RCC 7860 (cell line): ENCODE results near the gene SSH2.

ENCODE experiments used
- DNase-seq: peaks from one replicate; pipeline ENCODE4 v3.0.0-alpha.2; 2015; ENCODE audit warnings: low spot score
- FAIRE-seq: peaks from 2 replicates; lab custom pipeline; 2012; peaks lifted over from hg19 to GRCh38; lab: Jason Lieb, UNC

Gene SSH2

GRCh38 chr17:29616300-29617048, 313.6 kb downstream of the SSH2 start:
- FAIRE-seq (no peak), DNase-seq (no peak)

- no peak for DNase-seq
Measured at GRCh38 chr17:29615492-29616299, 314.3 kb downstream of the SSH2 start.

GRCh38 chr17:29615048-29615385, 315.0 kb downstream of the SSH2 start:
- FAIRE-seq (no peak), DNase-seq (no peak)

More at GRCh38 chr17:29615492-29616299, 314.3 kb downstream of the SSH2 start:
- FAIRE-seq, result no peak

GRCh38 chr17:29614349-29615047, 315.5 kb downstream of the SSH2 start:
- FAIRE-seq, result no peak
- no peak for DNase-seq

- no peak for FAIRE-seq
Measured at GRCh38 chr17:29613856-29614255, 316.2 kb downstream of the SSH2 start.

GRCh38 chr17:29613352-29613837, 316.6 kb downstream of the SSH2 start:
- no peak for DNase-seq
- no peak for FAIRE-seq

More at GRCh38 chr17:29613856-29614255, 316.2 kb downstream of the SSH2 start:
- no peak for DNase-seq

- no peak for FAIRE-seq
- no peak for DNase-seq
Measured at GRCh38 chr17:29612404-29613280, 317.4 kb downstream of the SSH2 start.

- DNase-seq (no peak), FAIRE-seq (no peak)
Measured at GRCh38 chr17:29612094-29612403, 318.0 kb downstream of the SSH2 start.

- DNase-seq (no peak), FAIRE-seq (no peak)
Measured at GRCh38 chr17:29611351-29612093, 318.5 kb downstream of the SSH2 start.

- FAIRE-seq, result no peak
Measured at GRCh38 chr17:29610395-29610794, 319.6 kb downstream of the SSH2 start.

GRCh38 chr17:29608986-29609385, 321.0 kb downstream of the SSH2 start:
- DNase-seq (no peak), FAIRE-seq (no peak)

More at GRCh38 chr17:29610395-29610794, 319.6 kb downstream of the SSH2 start:
- no peak for DNase-seq

- no peak for DNase-seq
- no peak for FAIRE-seq
Measured at GRCh38 chr17:29607557-29608195, 322.4 kb downstream of the SSH2 start.

- DNase-seq (no peak), FAIRE-seq (no peak)
Measured at GRCh38 chr17:29603109-29603674, 326.8 kb downstream of the SSH2 start.

- no peak for DNase-seq
- no peak for FAIRE-seq
Measured at GRCh38 chr17:29597361-29598172, 332.5 kb downstream of the SSH2 start.

- no peak for DNase-seq
- no peak for FAIRE-seq
Measured at GRCh38 chr17:29596811-29597210, 333.2 kb downstream of the SSH2 start.

- no peak for FAIRE-seq
- no peak for DNase-seq
Measured at GRCh38 chr17:29595943-29596774, 333.9 kb downstream of the SSH2 start.
